ACC112 (cell line): ENCODE measurements around the gene ARFGAP3.

ENCODE experiments used
- H2AFZ ChIP-seq: fragments of 200-600 bp; sonication (generic); one replicate; pipeline ENCODE4 v1.6.0; 2017; ENCODE audit warnings: antibody characterized with exemption, low read length; ENCODE audit not compliant: unreplicated experiment
- H3K27ac ChIP-seq: fragments of 200-600 bp; sonication (generic); 2 replicates; pipeline ENCODE4 v1.5.1; 2014; ENCODE audit warnings: low read depth, mild to moderate bottlenecking, antibody characterized with exemption, low read length, moderate library complexity
- H3K27me3 ChIP-seq: fragments of 200-600 bp; sonication (generic); 2 replicates; pipeline ENCODE4 v1.6.1; 2014; ENCODE audit warnings: mild to moderate bottlenecking, antibody characterized with exemption, low read length, moderate library complexity, mixed read lengths; ENCODE audit not compliant: insufficient read depth
- H3K36me3 ChIP-seq: fragments of 200-600 bp; sonication (generic); 2 replicates; pipeline ENCODE4 v1.6.1; 2016; ENCODE audit warnings: mild to moderate bottlenecking, antibody characterized with exemption, low read length, moderate library complexity, mixed read lengths; ENCODE audit not compliant: insufficient read depth
- H3K4me1 ChIP-seq: fragments of 200-600 bp; sonication (generic); one replicate; pipeline ENCODE4 v1.6.1; 2016; ENCODE audit warnings: low read length, mixed read lengths; ENCODE audit not compliant: insufficient read depth, unreplicated experiment, control insufficient read depth
- H3K4me3 ChIP-seq: fragments of 200-600 bp; sonication (generic); 2 replicates; pipeline ENCODE4 v1.5.1; 2014; ENCODE audit warnings: mild to moderate bottlenecking, low read depth, low read length
- H3K79me2 ChIP-seq: fragments of 200-600 bp; sonication (generic); one replicate; pipeline ENCODE4 v1.6.0; 2016; ENCODE audit warnings: low read length; ENCODE audit not compliant: control insufficient read depth, unreplicated experiment, insufficient read depth

ARFGAP3 gene

GRCh38 chr22:42819412-42820044, 37.5 kb downstream of the ARFGAP3 start:
- H3K79me2 ChIP-seq: peaks cover 4% of the 10 kb centered on the region
- H3K4me1 ChIP-seq: peaks cover 12% of the 10 kb centered on the region
- no peak overlapping the region for H3K27ac ChIP-seq
- no peak overlapping the region for H2AFZ ChIP-seq
- H3K4me3 ChIP-seq: no peak overlapping the region
- H3K36me3 ChIP-seq: peaks cover 6% of the 10 kb centered on the region
- no peaks in the 10 kb centered on the region for H3K27me3 ChIP-seq

DNA sequence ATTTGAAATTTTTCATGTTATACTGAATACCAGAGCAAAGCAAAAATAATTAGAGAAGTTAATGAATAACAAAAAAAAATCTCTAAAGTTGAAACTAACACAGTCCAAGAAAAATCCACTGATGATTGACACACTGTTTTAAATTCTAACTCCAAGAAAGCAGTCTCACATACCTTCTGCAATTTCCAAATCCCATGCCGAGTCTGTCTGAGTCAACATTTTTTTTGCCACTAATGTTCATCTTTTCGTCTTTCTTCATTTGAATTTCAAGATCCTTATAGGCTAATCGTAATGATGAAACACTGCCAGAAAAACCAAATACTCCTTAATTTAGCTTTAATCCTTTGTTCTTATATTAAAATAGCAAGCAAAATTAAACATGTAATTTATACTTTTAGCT, 39.5 kb downstream of the ARFGAP3 start:
- peaks cover 3% of the 10 kb centered on the region for H3K36me3 ChIP-seq

DNA sequence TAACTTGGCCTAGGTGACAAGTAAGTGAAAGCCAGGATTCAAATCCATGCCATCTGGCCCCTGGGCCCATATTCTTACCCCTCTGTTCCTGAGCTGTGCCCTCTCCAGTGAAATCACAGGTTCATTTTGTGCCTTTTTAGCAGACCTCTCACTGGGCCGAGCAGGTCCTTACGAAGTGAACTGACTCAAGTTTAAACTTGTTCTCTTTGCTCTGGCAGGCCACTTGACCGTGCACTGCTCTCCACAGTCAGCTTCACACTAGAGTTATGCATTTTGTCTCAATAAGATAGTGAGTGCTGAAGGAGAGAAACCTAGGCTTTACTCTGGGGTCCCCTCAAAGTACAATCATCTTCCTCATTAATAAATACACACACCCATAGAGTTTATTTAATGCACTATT, 40.7 kb downstream of the ARFGAP3 start:
- Histone ChIP-seq H3K27ac (no peak overlapping the region), H3K4me1 (peaks cover 12% of the 10 kb centered on the region), H2AFZ (no peak overlapping the region), H3K36me3 (peaks cover 5% of the 10 kb centered on the region), H3K79me2 (peaks cover 4% of the 10 kb centered on the region), H3K4me3 (no peak overlapping the region), H3K27me3 (no peaks in the 10 kb centered on the region)

More for the DNA sequence above, 39.5 kb downstream of the ARFGAP3 start:
- H3K4me1 ChIP-seq: peaks cover 12% of the 10 kb centered on the region
- H3K27ac ChIP-seq: no peak overlapping the region
- no peak overlapping the region for H3K4me3 ChIP-seq
- H3K27me3 ChIP-seq: no peaks in the 10 kb centered on the region
- H3K79me2 ChIP-seq: peaks cover 4% of the 10 kb centered on the region
- no peak overlapping the region for H2AFZ ChIP-seq

GRCh38 chr22:42814616-42815015, 42.5 kb downstream of the ARFGAP3 start:
- Histone ChIP-seq H2AFZ (no peak overlapping the region), H3K27ac (no peak overlapping the region), H3K36me3 (peaks cover 7% of the 10 kb centered on the region), H3K27me3 (no peaks in the 10 kb centered on the region), H3K4me3 (no peak overlapping the region), H3K4me1 (peaks cover 2% of the 10 kb centered on the region), H3K79me2 (peaks cover 3% of the 10 kb centered on the region)

GRCh38 chr22:42814215-42814614, 42.9 kb downstream of the ARFGAP3 start:
- H3K27ac ChIP-seq: no peak overlapping the region

GRCh38 chr22:42813501-42813900, 43.6 kb downstream of the ARFGAP3 start:
- Histone ChIP-seq H3K4me3 (no peak overlapping the region), H3K79me2 (no peaks in the 10 kb centered on the region), H2AFZ (no peak overlapping the region), H3K36me3 (peaks cover 14% of the 10 kb centered on the region), H3K27ac (no peak overlapping the region), H3K4me1 (no peaks in the 10 kb centered on the region), H3K27me3 (no peaks in the 10 kb centered on the region)

More at GRCh38 chr22:42814215-42814614, 42.9 kb downstream of the ARFGAP3 start:
- H3K79me2 ChIP-seq: no peaks in the 10 kb centered on the region
- H3K27me3 ChIP-seq: no peaks in the 10 kb centered on the region
- H3K36me3 ChIP-seq: peaks cover 7% of the 10 kb centered on the region
- H3K4me3 ChIP-seq: no peak overlapping the region
- H2AFZ ChIP-seq: no peak overlapping the region
- H3K4me1 ChIP-seq: no peaks in the 10 kb centered on the region

GRCh38 chr22:42811459-42811858, 45.6 kb downstream of the ARFGAP3 start:
- Histone ChIP-seq H3K79me2 (no peaks in the 10 kb centered on the region), H3K4me1 (no peaks in the 10 kb centered on the region), H3K4me3 (no peak overlapping the region), H3K36me3 (peaks cover 10% of the 10 kb centered on the region), H3K27me3 (no peaks in the 10 kb centered on the region), H3K27ac (no peak overlapping the region), H2AFZ (no peak overlapping the region)

- Histone ChIP-seq H3K27me3 (no peaks in the 10 kb centered on the region), H3K79me2 (no peaks in the 10 kb centered on the region), H3K36me3 (peaks cover 10% of the 10 kb centered on the region; the same call in 1 of the 2 replicates), H3K27ac (no peak overlapping the region), H3K4me1 (peaks cover 5% of the 10 kb centered on the region), H2AFZ (no peak overlapping the region), H3K4me3 (no peak overlapping the region)
These were observed 48.6 kb downstream of the ARFGAP3 start for GRCh38 chr22:42808521-42808920.

DNA sequence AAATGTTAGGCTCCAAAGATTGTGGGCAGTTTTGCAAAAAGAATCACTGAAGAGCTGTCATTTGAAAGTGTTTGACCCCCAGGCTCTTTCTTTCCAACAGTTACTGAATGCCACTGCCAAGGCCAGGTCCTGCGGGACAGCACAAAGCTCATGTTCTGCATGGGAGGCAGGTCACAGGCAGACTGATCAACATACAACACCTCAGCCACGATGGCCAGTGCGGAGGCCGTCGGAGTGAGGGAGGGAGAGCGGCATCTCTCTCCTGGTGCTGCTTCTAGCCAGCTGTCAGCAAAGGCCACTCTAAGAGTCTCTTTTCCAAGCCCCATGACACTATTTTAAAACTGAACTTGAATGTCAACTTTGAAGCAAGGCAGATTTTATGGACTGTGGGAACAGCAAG, 49.9 kb downstream of the ARFGAP3 start:
- no peaks in the 10 kb centered on the region for H3K79me2 ChIP-seq

GRCh38 chr22:42805998-42806830, 50.9 kb downstream of the ARFGAP3 start:
- H3K27me3 ChIP-seq: no peaks in the 10 kb centered on the region
- H3K79me2 ChIP-seq: no peaks in the 10 kb centered on the region
- peaks cover 5% of the 10 kb centered on the region for H3K4me1 ChIP-seq
- peaks cover 7% of the 10 kb centered on the region; the same call in 1 of the 2 replicates for H3K36me3 ChIP-seq
- H3K27ac ChIP-seq: no peak overlapping the region
- H3K4me3 ChIP-seq: no peak overlapping the region
- no peak overlapping the region for H2AFZ ChIP-seq

More for the DNA sequence above, 49.9 kb downstream of the ARFGAP3 start:
- no peak overlapping the region for H2AFZ ChIP-seq
- H3K27ac ChIP-seq: no peak overlapping the region
- H3K4me3 ChIP-seq: no peak overlapping the region
- peaks cover 10% of the 10 kb centered on the region; the same call in 1 of the 2 replicates for H3K36me3 ChIP-seq
- H3K27me3 ChIP-seq: no peaks in the 10 kb centered on the region
- H3K4me1 ChIP-seq: peaks cover 5% of the 10 kb centered on the region
